ENCODE results near the gene TAOK1. TPM values are rescaled to one million over a fixed set of nuclear protein-coding genes. Genes with fewer than 3 reads are reported as not detected.

The TAOK1 gene
- total RNA-seq, 1 experiment from 2014 or later, result 87.7 TPM

Other genes starting within 250 kb of the TAOK1 start
- gene MYO18A, start 210.0 kb upstream of the TAOK1 start, total RNA-seq (2022), result 47.1 and 55.5 TPM in 2 replicates
- gene CRYBA1, start 143.5 kb upstream of the TAOK1 start, total RNA-seq (2022), result not detected in 2 replicates
- 105 and 114 TPM in 2 replicates for gene NUFIP2, start 96.2 kb upstream of the TAOK1 start, total RNA-seq (2022)
- 9.6 and 10.5 TPM in 2 replicates for gene ABHD15, start 176.7 kb downstream of the TAOK1 start, total RNA-seq (2022)
- gene TP53I13, start 178.3 kb downstream of the TAOK1 start, total RNA-seq (2022), result 43.9 and 49.2 TPM in 2 replicates
- 46.5 and 47.0 TPM in 2 replicates for gene GIT1, start 199.3 kb downstream of the TAOK1 start, total RNA-seq (2022)
- 7.7 and 10.4 TPM in 2 replicates for gene ANKRD13B, start 202.8 kb downstream of the TAOK1 start, total RNA-seq (2022)
- gene CORO6, start 232.5 kb downstream of the TAOK1 start, total RNA-seq (2022), result 2.8 and 2.9 TPM in 2 replicates